ENCODE measurements around the gene CDCA8.

DNA sequence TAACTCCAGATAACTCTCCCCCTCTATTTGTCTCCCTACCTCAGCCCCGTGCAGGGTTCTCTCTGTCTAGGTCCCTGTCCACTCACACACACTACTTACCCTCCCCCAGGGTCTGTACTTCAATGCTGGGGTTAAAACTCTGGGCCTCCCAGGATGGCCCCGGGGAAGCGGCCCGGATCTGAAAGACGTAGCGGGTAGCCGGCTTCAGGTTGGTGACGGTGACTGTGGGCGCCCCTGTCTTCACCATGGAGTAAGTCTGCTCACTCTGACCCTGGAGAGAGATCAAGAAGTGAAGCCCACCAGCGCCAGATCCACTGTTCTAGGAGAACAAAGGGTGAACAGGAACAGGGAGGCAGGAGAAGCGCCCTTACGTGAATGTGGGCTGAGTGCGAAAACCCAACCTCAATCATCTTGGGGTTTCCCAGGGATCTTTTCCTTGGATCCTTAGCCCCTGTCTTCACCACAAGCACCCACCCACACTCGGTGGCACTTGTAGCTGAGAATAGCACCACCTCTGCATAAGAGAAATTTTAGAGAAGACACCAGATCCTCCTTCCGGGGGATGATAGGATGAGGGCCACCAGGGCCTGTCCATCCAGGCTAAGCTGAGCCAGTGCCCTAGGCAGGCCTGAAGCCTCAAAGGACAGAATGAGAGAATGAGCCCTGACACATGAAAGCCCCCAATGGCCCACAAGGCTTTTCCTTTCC lies 39.1 kb downstream of the CDCA8 start:
- TF ChIP-seq, protein P1, sequence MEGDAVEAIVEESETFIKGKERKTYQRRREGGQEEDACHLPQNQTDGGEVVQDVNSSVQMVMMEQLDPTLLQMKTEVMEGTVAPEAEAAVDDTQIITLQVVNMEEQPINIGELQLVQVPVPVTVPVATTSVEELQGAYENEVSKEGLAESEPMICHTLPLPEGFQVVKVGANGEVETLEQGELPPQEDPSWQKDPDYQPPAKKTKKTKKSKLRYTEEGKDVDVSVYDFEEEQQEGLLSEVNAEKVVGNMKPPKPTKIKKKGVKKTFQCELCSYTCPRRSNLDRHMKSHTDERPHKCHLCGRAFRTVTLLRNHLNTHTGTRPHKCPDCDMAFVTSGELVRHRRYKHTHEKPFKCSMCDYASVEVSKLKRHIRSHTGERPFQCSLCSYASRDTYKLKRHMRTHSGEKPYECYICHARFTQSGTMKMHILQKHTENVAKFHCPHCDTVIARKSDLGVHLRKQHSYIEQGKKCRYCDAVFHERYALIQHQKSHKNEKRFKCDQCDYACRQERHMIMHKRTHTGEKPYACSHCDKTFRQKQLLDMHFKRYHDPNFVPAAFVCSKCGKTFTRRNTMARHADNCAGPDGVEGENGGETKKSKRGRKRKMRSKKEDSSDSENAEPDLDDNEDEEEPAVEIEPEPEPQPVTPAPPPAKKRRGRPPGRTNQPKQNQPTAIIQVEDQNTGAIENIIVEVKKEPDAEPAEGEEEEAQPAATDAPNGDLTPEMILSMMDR (conservative IDR thresholded peaks at IDR 0.05; ENCODE audit: low read depth, low read length): no peak
- TF ChIP-seq EZH2 (IDR thresholded peaks at IDR 0.05; ENCODE audit: borderline replicate concordance, low read depth, low read length, poor library complexity, severe bottlenecking): no peak

All from A673 (cell line).